ENCODE data around the gene TERF2IP. TPM values are rescaled to one million over a fixed set of nuclear protein-coding genes. Genes with fewer than 3 reads are reported as not detected.

The TERF2IP gene
- total and polyA plus RNA-seq, 9 of the 15 experiments (the other 6 are each of a cell fraction or from before 2014, with no cell fraction given) = 14.5 to 64.2 (median 47.0) TPM

DNA sequence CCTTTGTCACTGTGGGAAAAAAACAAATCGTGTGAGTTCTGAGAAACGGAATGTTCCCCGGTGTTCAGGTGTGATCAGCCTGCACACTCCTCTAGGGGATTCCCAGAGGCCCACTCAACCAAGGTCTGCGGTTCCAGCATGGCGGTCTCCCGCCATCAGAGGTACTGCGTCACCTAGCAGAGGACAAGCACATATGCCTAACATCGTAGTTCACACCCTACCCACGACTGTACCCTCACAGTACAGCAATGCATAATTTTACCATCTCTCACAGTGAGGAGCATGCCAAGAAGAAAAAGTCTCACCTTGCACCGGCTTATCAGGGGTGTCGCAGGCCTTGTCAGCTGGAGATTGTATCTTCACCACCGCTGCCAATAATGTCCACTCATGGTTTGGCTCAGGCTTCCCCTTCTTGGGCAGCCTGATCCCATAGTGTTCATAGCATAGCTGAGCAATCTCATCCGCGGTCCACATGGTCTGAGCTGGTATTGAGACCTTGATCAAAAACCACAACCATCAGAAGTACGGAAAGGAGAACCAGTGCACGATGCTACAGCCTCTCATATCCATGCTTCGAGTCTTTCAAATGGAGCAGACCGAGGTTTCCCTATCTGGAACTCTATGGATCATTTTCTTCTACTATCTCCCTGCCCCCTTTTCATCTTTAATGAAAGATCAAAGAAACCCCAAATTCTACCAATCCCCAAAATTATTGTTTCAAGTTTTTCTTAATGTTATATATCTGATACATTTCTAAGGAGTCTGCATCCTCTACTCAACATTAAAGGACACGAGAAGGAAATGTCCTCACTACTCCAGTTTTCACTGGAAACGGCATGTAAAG, 27.0 kb upstream of the TERF2IP start (continued):
- TF ChIP-seq, protein P1, sequence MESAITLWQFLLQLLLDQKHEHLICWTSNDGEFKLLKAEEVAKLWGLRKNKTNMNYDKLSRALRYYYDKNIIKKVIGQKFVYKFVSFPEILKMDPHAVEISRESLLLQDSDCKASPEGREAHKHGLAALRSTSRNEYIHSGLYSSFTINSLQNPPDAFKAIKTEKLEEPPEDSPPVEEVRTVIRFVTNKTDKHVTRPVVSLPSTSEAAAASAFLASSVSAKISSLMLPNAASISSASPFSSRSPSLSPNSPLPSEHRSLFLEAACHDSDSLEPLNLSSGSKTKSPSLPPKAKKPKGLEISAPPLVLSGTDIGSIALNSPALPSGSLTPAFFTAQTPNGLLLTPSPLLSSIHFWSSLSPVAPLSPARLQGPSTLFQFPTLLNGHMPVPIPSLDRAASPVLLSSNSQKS (CRISPR knock-in tag; IDR thresholded peaks at IDR 0.05) = 0 out of 2 replicates have a peak, but pooled peaks have one; percentile 23
- peak; percentile 17; the same call in 1 of the 2 replicates for TF ChIP-seq MIER1 (IDR thresholded peaks at IDR 0.05; ENCODE audit: low read depth)
- TF ChIP-seq HCFC1 (IDR thresholded peaks at IDR 0.05; ENCODE audit: low read depth, low read length) = peak; percentile 10; the same call in 1 of the 2 replicates
- TF ChIP-seq, protein P2, sequence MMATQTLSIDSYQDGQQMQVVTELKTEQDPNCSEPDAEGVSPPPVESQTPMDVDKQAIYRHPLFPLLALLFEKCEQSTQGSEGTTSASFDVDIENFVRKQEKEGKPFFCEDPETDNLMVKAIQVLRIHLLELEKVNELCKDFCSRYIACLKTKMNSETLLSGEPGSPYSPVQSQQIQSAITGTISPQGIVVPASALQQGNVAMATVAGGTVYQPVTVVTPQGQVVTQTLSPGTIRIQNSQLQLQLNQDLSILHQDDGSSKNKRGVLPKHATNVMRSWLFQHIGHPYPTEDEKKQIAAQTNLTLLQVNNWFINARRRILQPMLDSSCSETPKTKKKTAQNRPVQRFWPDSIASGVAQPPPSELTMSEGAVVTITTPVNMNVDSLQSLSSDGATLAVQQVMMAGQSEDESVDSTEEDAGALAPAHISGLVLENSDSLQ (IDR thresholded peaks at IDR 0.05) = peak; percentile 56; the same call in 1 of the 2 replicates
- TF ChIP-seq SPI1 (IDR thresholded peaks at IDR 0.05; ENCODE audit: borderline replicate concordance, low read depth, low read length) = peak; percentile 71; the same call in 1 of the 2 replicates
- 0 out of 2 replicates have a peak, but pooled peaks have one; percentile 23 for TF ChIP-seq NCOR1 (IDR thresholded peaks at IDR 0.05)
- peak; percentile 50; the same call in 1 of the 2 replicates for TF ChIP-seq MTA2 (IDR thresholded peaks at IDR 0.05; ENCODE audit: low read depth)
- peak; percentile 63 for TF ChIP-seq SMARCE1 (IDR thresholded peaks at IDR 0.05)
- peak; percentile 87 for TF ChIP-seq NFE2 (IDR thresholded peaks at IDR 0.05; ENCODE audit: low read depth)
- peak; percentile 64 for TF ChIP-seq SMARCB1 (IDR thresholded peaks at IDR 0.05; ENCODE audit: insufficient read length, low read depth)
- no peak for TF ChIP-seq ZNF324 (CRISPR knock-in tag; IDR thresholded peaks at IDR 0.05)
- TF ChIP-seq ZNF431 (CRISPR knock-in tag; IDR thresholded peaks at IDR 0.05) = 0 out of 2 replicates have a peak, but pooled peaks have one; percentile 19
- TF ChIP-seq POLR2AphosphoS5 (IDR thresholded peaks at IDR 0.05; ENCODE audit: control insufficient read depth, insufficient read depth, low read depth, low read length) = peak; percentile 60; the same call in 1 of the 2 replicates
- 0 out of 2 replicates have a peak, but pooled peaks have one; percentile 56 for TF ChIP-seq KLF16 (IDR thresholded peaks at IDR 0.05)
- 0 out of 2 replicates have a peak, but pooled peaks have one; percentile 4 for TF ChIP-seq ZNF197 (CRISPR knock-in tag; IDR thresholded peaks at IDR 0.05; ENCODE audit: low read depth)
- TF ChIP-seq, protein P3, sequence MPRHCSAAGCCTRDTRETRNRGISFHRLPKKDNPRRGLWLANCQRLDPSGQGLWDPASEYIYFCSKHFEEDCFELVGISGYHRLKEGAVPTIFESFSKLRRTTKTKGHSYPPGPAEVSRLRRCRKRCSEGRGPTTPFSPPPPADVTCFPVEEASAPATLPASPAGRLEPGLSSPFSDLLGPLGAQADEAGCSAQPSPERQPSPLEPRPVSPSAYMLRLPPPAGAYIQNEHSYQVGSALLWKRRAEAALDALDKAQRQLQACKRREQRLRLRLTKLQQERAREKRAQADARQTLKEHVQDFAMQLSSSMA (CRISPR knock-in tag; IDR thresholded peaks at IDR 0.05) = no peak
- peak; percentile 64 for TF ChIP-seq TCF3 (CRISPR knock-in tag; IDR thresholded peaks at IDR 0.05)
- peak; percentile 52; the same call in 1 of the 2 replicates for TF ChIP-seq TARDBP (IDR thresholded peaks at IDR 0.05)
- TF ChIP-seq SOX6 (IDR thresholded peaks at IDR 0.05) = peak; percentile 70; the same call in 1 of the 2 replicates
- no peak for TF ChIP-seq NCOA4 (IDR thresholded peaks at IDR 0.05; ENCODE audit: partially characterized antibody)
- no peak for TF ChIP-seq HEY1 (CRISPR knock-in tag; IDR thresholded peaks at IDR 0.05; ENCODE audit: borderline replicate concordance)
- TF ChIP-seq, protein P4, sequence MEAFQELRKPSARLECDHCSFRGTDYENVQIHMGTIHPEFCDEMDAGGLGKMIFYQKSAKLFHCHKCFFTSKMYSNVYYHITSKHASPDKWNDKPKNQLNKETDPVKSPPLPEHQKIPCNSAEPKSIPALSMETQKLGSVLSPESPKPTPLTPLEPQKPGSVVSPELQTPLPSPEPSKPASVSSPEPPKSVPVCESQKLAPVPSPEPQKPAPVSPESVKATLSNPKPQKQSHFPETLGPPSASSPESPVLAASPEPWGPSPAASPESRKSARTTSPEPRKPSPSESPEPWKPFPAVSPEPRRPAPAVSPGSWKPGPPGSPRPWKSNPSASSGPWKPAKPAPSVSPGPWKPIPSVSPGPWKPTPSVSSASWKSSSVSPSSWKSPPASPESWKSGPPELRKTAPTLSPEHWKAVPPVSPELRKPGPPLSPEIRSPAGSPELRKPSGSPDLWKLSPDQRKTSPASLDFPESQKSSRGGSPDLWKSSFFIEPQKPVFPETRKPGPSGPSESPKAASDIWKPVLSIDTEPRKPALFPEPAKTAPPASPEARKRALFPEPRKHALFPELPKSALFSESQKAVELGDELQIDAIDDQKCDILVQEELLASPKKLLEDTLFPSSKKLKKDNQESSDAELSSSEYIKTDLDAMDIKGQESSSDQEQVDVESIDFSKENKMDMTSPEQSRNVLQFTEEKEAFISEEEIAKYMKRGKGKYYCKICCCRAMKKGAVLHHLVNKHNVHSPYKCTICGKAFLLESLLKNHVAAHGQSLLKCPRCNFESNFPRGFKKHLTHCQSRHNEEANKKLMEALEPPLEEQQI (IDR thresholded peaks at IDR 0.05) = no peak
- TF ChIP-seq CSDE1 (IDR thresholded peaks at IDR 0.05) = peak in 1 of 2 experiments; percentile 29; a peak in 1 of 4 replicates

All from K562 (cell line).